ENCODE results near the gene PNKD.

DNA sequence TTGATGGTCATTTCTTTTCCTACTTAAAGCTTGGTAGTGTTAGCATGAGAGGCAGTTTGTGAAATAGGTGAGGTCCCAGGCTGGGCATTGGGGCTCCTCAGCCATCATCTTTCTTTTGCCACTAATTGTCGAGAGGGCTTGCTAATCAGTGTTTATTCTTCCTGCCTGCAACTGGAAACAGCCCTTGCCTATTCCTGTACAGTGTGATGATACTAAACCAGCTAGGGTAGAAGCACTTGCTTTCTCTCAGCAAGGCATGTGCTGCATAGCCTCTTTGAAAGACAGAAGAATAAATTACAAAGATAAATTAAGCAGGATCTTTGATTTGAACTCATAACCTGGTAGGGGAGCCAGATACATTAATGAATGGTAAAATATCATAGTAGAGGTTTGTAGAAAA lies 26.1 kb upstream of the PNKD start:
- TF ChIP-seq GATA2 (IDR thresholded peaks at IDR 0.05; ENCODE audit: low read depth, low read length) (no peak), GATA3 (IDR thresholded peaks at IDR 0.05; ENCODE audit: low read depth, low read length) (no peak)
